ENCODE measurements around the gene LDLRAD4.

GRCh38 chr18:13229001-13229671 is 10.6 kb downstream of the LDLRAD4 start:
- TF ChIP-seq POLR2AphosphoS5 (IDR thresholded peaks at IDR 0.05; ENCODE audit: low read depth, low read length) (no peak), REST (IDR thresholded peaks at IDR 0.05; ENCODE audit: low read depth, low read length) (no peak), CTCF (IDR thresholded peaks at IDR 0.05) (no peak), PBX3 (IDR thresholded peaks at IDR 0.05) (no peak), GABPA (IDR thresholded peaks at IDR 0.05; ENCODE audit: low read depth) (no peak), RAD21 (IDR thresholded peaks at IDR 0.05; ENCODE audit: low read length) (no peak), TCF12 (IDR thresholded peaks at IDR 0.05) (no peak), YY1 (IDR thresholded peaks at IDR 0.05; ENCODE audit: low read depth) (no peak), RCOR1 (IDR thresholded peaks at IDR 0.05; ENCODE audit: low read length) (no peak), EP300 (IDR thresholded peaks at IDR 0.05; ENCODE audit: borderline replicate concordance in 1 of 2, low read depth in 1 of 2, low read length in 1 of 2) (no peak), USF1 (IDR thresholded peaks at IDR 0.05; ENCODE audit: borderline replicate concordance, low read depth) (no peak), FOXM1 (IDR thresholded peaks at IDR 0.05; ENCODE audit: low read depth) (no peak)

Measured in SK-N-SH (cell line).